HL-60 (cell line): Measurements from ENCODE around the gene STAT5B.

ENCODE experiments used
- CTCF ChIP-seq: IDR thresholded peaks from one replicate; pipeline ENCODE4 v1.5.1; 2011; ENCODE audit warnings: low read length, control low read depth, inconsistent platforms; ENCODE audit not compliant: insufficient read depth
- POLR2AphosphoS5 ChIP-seq: IDR thresholded peaks from 2 replicates; pipeline ENCODE4 v1.6.1; 2012; ENCODE audit warnings: low read depth
- SPI1 ChIP-seq: IDR thresholded peaks from 2 replicates; pipeline ENCODE4 v1.6.1; 2012; ENCODE audit warnings: low read depth, mild to moderate bottlenecking, borderline replicate concordance

DNA sequence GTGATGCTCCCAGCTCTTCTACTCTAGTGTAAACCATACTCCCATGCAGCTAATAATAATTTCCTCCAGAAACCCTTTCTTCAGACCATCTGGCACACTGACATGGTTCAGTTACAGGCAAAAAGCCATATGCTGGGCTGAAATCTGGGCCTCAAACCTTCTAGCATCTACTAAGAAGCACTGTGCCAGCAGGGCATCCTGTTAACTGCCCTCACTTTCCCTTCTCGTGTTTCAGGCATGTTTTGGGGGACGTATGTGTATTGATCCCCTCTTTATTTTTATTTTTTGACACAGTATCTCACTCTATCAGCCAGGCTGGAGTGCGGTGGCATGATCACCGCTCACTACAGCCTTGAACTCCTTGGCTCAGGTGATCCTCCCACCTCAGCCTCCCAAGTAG is 45.4 kb upstream of the STAT5B start:
- no peak for TF ChIP-seq SPI1
- TF ChIP-seq POLR2AphosphoS5, result no peak
- TF ChIP-seq CTCF, result no peak
